Liver (tissue), 9 donors: ENCODE measurements around the gene ABHD10. TPM values are rescaled to one million over a fixed set of nuclear protein-coding genes. Genes with fewer than 3 reads are reported as not detected.
"Not testable (repeated sequence)": the region's sequence is repeated elsewhere in the genome, so short reads cannot be mapped to it uniquely, and the experiment has no call there.

Experiments used
- DNase-seq: peaks from one replicate; pipeline ENCODE4 v3.0.0-alpha.2; 2017; ENCODE audit warnings: low spot score
- H3K27ac ChIP-seq, 2 donors: one replicate each; pipeline ENCODE4 v1.7.0; 2013; ENCODE audit warnings: inconsistent platforms in 2 of 2, low read length in 2 of 2, control low read depth in 1 of 2, low read depth in 1 of 2, mild to moderate bottlenecking in 1 of 2
- H3K27me3 ChIP-seq, 4 donors: one replicate each; pipeline versions ENCODE4 v1.6.1 to v1.7.0; 2013; ENCODE audit warnings: low read length in 3 of 4, inconsistent platforms in 1 of 4, mild to moderate bottlenecking in 1 of 4, moderate library complexity in 1 of 4; ENCODE audit not compliant: control insufficient read depth in 4 of 4, insufficient read depth in 4 of 4
- H3K36me3 ChIP-seq, 4 donors: one replicate each; pipeline versions ENCODE4 v1.6.1 to v1.7.0; 2013; ENCODE audit warnings: low read length in 3 of 4, mild to moderate bottlenecking in 3 of 4, low read depth in 1 of 4, moderate library complexity in 1 of 4; ENCODE audit not compliant: control insufficient read depth in 4 of 4, insufficient read depth in 3 of 4
- H3K4me1 ChIP-seq, 4 donors: one replicate each; pipeline versions ENCODE4 v1.6.1 to v1.7.0; 2013; ENCODE audit warnings: low read length in 3 of 4, mild to moderate bottlenecking in 3 of 4, moderate library complexity in 1 of 4; ENCODE audit not compliant: control insufficient read depth in 4 of 4, insufficient read depth in 4 of 4
- H3K4me3 ChIP-seq, 3 donors: one replicate each; pipeline versions ENCODE4 v1.6.1 to v1.7.0; 2013; ENCODE audit warnings: low read length in 3 of 3, control low read depth in 1 of 3, low read depth in 1 of 3, mild to moderate bottlenecking in 1 of 3
- H3K9ac ChIP-seq, 2 donors: one replicate each; pipeline ENCODE4 v1.7.0; 2013; ENCODE audit warnings: low read length in 2 of 2, mild to moderate bottlenecking in 2 of 2, moderate library complexity in 2 of 2, control low read depth in 1 of 2, low read depth in 1 of 2
- H3K9me3 ChIP-seq, 4 donors: one replicate each; pipeline versions ENCODE4 v1.6.1 to v1.7.0; 2013; ENCODE audit warnings: low read length in 3 of 4; ENCODE audit not compliant: control insufficient read depth in 4 of 4
- ATF3 ChIP-seq: IDR thresholded peaks from 2 replicates; pipeline ENCODE4 v1.6.1; 2016; ENCODE audit warnings: antibody characterized with exemption
- EGR1 ChIP-seq, 2 donors: IDR thresholded peaks; 2 replicates each; pipeline ENCODE4 v1.6.1; 2016 to 2018; ENCODE audit warnings: antibody characterized with exemption in 2 of 2, low read depth in 2 of 2
- FOXA2 ChIP-seq: IDR thresholded peaks from 2 replicates; pipeline ENCODE4 v1.6.1; 2016; ENCODE audit warnings: antibody characterized with exemption
- GABPA ChIP-seq, 2 donors: IDR thresholded peaks in 1 of 2; conservative IDR thresholded peaks in 1 of 2; 2 replicates each; pipeline ENCODE4 v1.6.1; 2016; ENCODE audit warnings: antibody characterized with exemption in 2 of 2, mild to moderate bottlenecking in 1 of 2, moderate library complexity in 1 of 2
- HNF4A ChIP-seq, 2 donors: conservative IDR thresholded peaks; 2 replicates each; pipeline ENCODE4 v1.6.1; 2016; ENCODE audit warnings: antibody characterized with exemption in 2 of 2, mild to moderate bottlenecking in 2 of 2
- HNF4G ChIP-seq: IDR thresholded peaks from 2 replicates; pipeline ENCODE4 v1.6.1; 2016; ENCODE audit warnings: antibody characterized with exemption
- JUND ChIP-seq, 2 donors: IDR thresholded peaks; 2 replicates each; pipeline ENCODE4 v1.6.1; 2016; ENCODE audit warnings: antibody characterized with exemption in 2 of 2
- NR2F2 ChIP-seq: IDR thresholded peaks from 2 replicates; pipeline ENCODE4 v1.6.1; 2016; ENCODE audit warnings: antibody characterized with exemption
- RAD21 ChIP-seq, 2 donors: IDR thresholded peaks; 2 replicates each; pipeline ENCODE4 v1.6.1; 2016; ENCODE audit warnings: antibody characterized with exemption in 2 of 2, mild to moderate bottlenecking in 2 of 2
- RXRA ChIP-seq, 2 donors: IDR thresholded peaks; 2 replicates each; pipeline ENCODE4 v1.6.1; 2017 to 2018; ENCODE audit warnings: antibody characterized with exemption in 2 of 2, mild to moderate bottlenecking in 1 of 2
- SP1 ChIP-seq: IDR thresholded peaks from 2 replicates; pipeline ENCODE4 v1.6.1; 2018; ENCODE audit warnings: antibody characterized with exemption, mild to moderate bottlenecking
- YY1 ChIP-seq: IDR thresholded peaks from 2 replicates; pipeline ENCODE4 v1.6.1; 2016; ENCODE audit warnings: antibody characterized with exemption, mild to moderate bottlenecking
- ZBTB33 ChIP-seq: IDR thresholded peaks from 2 replicates; pipeline ENCODE4 v1.6.1; 2016; ENCODE audit warnings: antibody characterized with exemption
- WGBS: extraction: QIAGEN DNeasy Blood & Tissue Kit; methylation state at CpG from one replicate; pipeline ENCODE4 v1.1.7; 2013; 5-methylcytosine and 5-hydroxymethylcytosine counted together
- polyA plus RNA-seq, 2 donors: library from polyadenylated mRNA; stranded (reverse) in 1 of 2; unstranded in 1 of 2; fragments of 200-250 nt in 1 of 2; fragments of >200 nt in 1 of 2; fragmentation: Nextera tagmentation in 1 of 2; extraction: Ambion mirVana in 1 of 2; gene quantifications; one replicate each; pipeline versions ENCODE4 v1.2.1 to v1.2.3, GENCODE V29; 2013 to 2015
- total RNA-seq, 2 donors: library from RNA; depleted of rRNA; stranded (reverse); fragments of >200 nt; gene quantifications; one replicate each; pipeline ENCODE4 v1.2.3, GENCODE V29; 2014
- TF ChIP-seq, protein P1 (sequence below): IDR thresholded peaks from 2 replicates; pipeline ENCODE4 v1.6.1; 2016; ENCODE audit warnings: antibody characterized with exemption, mild to moderate bottlenecking
- TF ChIP-seq, protein P2 (sequence below): IDR thresholded peaks from 2 replicates; pipeline ENCODE4 v1.6.1; 2016; ENCODE audit warnings: antibody characterized with exemption
- donor health status: healthy.
- donor health status: healthy.
- donor health status: healthy.
- donor health status: healthy.
- donor health status: healthy.

ABHD10 gene
- total and polyA plus RNA-seq, 4 donors, result 15.1 to 22.1 (median 18.9) TPM

DNA sequence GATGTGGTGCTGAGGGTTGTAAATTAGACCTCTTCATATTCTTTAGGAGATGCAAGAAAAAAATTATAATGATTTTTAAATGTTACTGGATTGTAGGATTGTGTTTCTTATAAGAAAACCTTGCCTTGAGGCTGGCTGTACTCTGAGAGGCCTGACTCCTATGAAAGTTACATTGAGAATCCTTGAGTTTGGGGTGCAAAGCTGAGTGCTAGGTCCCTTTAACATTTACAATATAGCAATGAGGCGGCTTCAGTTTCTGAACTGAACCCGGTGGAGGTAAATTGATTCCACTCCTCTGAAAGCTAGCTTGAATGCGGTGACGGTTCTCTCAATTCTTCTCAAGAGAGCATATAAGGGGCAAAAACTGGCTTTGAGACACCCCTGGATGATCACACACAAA is 55.6 kb downstream of the ABHD10 start, which contains the start of gene TMPRSS7 (continued):
- TF ChIP-seq RAD21 (IDR thresholded peaks at IDR 0.05) (no peak), EGR1 (IDR thresholded peaks at IDR 0.05; ENCODE audit: low read depth in 2 of 2) (no peak)

DNA sequence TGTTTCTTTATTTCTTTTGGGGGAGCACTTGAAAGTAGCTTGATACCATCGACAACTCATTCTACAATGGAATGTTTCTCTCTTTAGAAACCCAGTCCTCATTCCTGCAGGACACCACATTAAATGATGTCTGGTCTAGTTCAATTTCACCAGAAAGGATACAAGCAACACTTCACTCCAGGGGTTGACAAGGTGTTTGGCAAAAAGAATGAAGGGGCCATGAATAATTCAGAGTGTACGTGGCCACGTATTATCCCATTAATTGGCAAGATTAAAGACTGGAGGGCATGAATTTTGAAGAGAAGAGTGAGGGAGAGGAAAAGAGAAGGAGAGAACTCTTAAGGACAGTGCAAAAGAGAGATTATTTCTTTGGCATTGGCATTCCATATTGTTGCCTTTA is 56.4 kb downstream of the ABHD10 start:
- H3K4me3 ChIP-seq, result no peak overlapping the region
- no peaks in the 10 kb centered on the region for H3K9me3 ChIP-seq
- no peaks in the 10 kb centered on the region for H3K27me3 ChIP-seq
- no peak for TF ChIP-seq HNF4G
- TF ChIP-seq ATF3, result no peak
- no peak for TF ChIP-seq YY1
- TF ChIP-seq RAD21 (IDR thresholded peaks at IDR 0.05), result no peak
- TF ChIP-seq RXRA (IDR thresholded peaks at IDR 0.05), result no peak
- TF ChIP-seq NR2F2, result no peak
- TF ChIP-seq HNF4A (conservative IDR thresholded peaks at IDR 0.05), result no peak
- no peak for TF ChIP-seq FOXA2
- no peak for TF ChIP-seq EGR1 (IDR thresholded peaks at IDR 0.05; ENCODE audit: low read depth in 2 of 2)
- TF ChIP-seq GABPA (IDR thresholded peaks at IDR 0.05 in 1 of 2, conservative IDR thresholded peaks at IDR 0.05 in 1 of 2), result no peak
- TF ChIP-seq, protein P1, sequence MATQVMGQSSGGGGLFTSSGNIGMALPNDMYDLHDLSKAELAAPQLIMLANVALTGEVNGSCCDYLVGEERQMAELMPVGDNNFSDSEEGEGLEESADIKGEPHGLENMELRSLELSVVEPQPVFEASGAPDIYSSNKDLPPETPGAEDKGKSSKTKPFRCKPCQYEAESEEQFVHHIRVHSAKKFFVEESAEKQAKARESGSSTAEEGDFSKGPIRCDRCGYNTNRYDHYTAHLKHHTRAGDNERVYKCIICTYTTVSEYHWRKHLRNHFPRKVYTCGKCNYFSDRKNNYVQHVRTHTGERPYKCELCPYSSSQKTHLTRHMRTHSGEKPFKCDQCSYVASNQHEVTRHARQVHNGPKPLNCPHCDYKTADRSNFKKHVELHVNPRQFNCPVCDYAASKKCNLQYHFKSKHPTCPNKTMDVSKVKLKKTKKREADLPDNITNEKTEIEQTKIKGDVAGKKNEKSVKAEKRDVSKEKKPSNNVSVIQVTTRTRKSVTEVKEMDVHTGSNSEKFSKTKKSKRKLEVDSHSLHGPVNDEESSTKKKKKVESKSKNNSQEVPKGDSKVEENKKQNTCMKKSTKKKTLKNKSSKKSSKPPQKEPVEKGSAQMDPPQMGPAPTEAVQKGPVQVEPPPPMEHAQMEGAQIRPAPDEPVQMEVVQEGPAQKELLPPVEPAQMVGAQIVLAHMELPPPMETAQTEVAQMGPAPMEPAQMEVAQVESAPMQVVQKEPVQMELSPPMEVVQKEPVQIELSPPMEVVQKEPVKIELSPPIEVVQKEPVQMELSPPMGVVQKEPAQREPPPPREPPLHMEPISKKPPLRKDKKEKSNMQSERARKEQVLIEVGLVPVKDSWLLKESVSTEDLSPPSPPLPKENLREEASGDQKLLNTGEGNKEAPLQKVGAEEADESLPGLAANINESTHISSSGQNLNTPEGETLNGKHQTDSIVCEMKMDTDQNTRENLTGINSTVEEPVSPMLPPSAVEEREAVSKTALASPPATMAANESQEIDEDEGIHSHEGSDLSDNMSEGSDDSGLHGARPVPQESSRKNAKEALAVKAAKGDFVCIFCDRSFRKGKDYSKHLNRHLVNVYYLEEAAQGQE, result no peak
- TF ChIP-seq JUND (IDR thresholded peaks at IDR 0.05), result no peak
- TF ChIP-seq, protein P2, sequence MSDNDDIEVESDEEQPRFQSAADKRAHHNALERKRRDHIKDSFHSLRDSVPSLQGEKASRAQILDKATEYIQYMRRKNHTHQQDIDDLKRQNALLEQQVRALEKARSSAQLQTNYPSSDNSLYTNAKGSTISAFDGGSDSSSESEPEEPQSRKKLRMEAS, result no peak
- TF ChIP-seq ZBTB33, result no peak
- no peak for TF ChIP-seq SP1
- no peak overlapping the region for H3K27ac ChIP-seq
- WGBS, result 89% methylated on average over 3 of the region's 3 CpGs
- H3K9ac ChIP-seq, result no peak overlapping the region
- no peak for DNase-seq
- H3K36me3 ChIP-seq, result no peaks in the 10 kb centered on the region
- no peaks in the 10 kb centered on the region for H3K4me1 ChIP-seq

DNA sequence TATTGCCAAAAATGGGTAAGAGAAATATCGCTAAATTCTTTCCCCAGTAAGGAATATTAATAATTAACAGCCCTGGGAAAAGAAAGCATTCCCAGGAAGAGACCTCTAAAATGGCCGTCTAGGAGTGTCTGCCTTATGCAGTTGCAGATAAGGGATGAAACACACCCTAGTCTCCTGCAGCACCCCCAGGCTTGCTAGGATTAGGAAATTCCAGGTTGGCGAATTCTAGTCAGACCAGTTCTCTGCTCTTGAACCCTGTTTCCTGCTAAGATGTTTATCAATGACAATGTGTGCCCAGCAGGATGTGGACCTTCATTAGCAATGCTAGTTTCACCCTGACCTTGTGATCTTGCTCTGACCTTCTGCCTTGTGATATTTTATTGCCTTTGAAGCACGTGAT is 58.4 kb downstream of the ABHD10 start:
- H3K4me3 ChIP-seq, H3K27me3 ChIP-seq, H3K9ac ChIP-seq, H3K36me3 ChIP-seq, H3K9me3 ChIP-seq, DNase-seq, H3K4me1 ChIP-seq, H3K27ac ChIP-seq: not testable (repeated sequence)
- WGBS, result 67% methylated on average over 4 of the region's 4 CpGs
